Suppressor macrophage treated with lipopolysaccharide for 1 hour (primary cell): ENCODE results near the gene HPSE.

Experiments used
- DNase-seq, 3 donors: peaks; one replicate each; pipeline ENCODE4 v3.0.0-alpha.2; 2020 to 2022

Gene HPSE

GRCh38 chr4:83283181-83283580 is 51.5 kb downstream of the HPSE start:
- DNase-seq, result peak in 1 of 3 donors; percentile 10

- peak; percentile 74 to 84 (median 78) for DNase-seq
Observed at GRCh38 chr4:83282049-83282535, 52.6 kb downstream of the HPSE start.

GRCh38 chr4:83281307-83281706 is 53.3 kb downstream of the HPSE start:
- DNase-seq, result no peak

DNA sequence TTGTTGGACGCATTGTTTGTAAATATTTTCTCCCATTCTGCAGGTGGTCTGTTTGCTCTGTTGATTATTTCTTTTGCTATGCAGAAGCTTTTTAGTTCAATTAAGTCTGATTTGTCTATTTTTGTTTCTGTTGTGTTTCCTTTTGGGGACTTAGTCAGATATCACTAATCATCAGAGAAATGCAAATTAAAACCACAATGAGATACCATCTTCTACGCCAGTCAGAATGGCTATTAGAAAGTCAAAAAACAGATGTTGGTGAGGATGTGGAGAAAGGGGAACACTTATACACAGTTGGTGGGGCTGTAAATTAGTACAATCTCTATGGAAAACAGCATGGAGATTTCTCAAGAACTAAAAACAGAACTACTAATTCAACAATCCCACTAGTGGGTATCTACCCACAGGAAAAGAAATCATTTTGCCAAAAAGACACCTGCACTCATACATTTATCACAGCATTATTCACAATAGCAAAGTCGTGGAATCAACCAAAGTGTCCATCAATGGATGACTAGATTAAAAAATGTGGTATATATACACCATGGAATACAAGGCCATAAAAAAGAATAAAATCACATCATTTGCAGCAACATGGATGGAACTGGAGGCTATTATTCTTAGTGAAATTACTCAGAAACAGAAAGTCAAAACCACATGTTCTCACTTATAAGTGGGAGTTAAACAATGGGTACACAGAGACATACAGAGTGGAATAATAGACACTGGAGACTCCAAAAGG is 58.2 kb downstream of the HPSE start:
- DNase-seq, result no peak

GRCh38 chr4:83273926-83274325 is 60.7 kb downstream of the HPSE start:
- peak in 2 of 3 donors; percentile 42 to 56 for DNase-seq

- peak; percentile 43 to 87 (median 72) for DNase-seq
Observed at GRCh38 chr4:83272900-83273299, 61.7 kb downstream of the HPSE start.

- DNase-seq, result no peak
Observed at GRCh38 chr4:83269256-83269655, 65.4 kb downstream of the HPSE start.

DNA sequence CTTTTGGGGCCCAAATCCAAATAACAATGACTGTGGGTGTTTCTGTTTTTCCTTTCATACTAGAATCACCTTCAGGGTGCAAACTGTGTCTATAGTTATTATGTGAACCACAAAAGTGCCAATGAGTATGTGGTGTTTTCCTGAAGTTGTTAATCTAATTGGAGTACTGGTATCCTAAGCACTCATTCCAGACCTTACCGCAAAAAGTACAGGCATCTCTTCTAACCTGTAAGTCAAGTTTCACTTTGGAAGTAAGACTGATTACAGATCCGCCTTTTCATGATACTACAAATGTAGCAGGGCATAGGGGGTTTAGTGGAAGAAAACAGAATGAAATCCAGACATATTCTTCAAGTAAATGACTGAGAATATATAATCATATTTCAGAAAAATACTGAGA is 66.2 kb downstream of the HPSE start:
- no peak for DNase-seq

DNA sequence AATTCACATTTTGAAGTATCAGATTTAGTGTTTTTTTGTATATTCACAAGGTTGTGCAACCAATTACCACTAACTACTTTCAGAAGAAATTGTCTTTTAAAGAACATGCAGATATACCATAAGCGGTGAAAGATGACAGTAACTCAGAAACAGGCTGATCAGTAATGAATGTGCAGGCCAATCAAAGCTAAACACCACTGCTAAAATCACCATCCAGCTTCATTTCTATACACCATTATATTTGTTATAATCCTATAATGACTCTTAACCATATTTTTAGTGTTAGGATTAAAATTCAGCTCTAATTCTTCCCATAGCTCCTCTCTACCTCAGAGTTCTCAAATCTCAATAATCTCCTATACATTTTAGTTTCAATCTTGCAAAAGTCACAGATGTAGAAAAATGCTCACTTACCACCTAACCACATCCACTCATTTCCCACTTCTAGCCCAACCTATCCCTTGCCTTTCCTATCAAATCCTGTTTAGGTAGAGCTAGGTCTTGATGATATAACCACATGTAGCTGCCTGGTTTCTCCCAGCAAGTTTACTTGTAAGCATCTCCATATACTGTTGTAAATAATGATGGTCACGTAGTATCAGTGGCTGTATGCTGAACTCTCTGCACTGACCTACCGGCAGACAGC is 66.7 kb downstream of the HPSE start:
- DNase-seq, result no peak

DNA sequence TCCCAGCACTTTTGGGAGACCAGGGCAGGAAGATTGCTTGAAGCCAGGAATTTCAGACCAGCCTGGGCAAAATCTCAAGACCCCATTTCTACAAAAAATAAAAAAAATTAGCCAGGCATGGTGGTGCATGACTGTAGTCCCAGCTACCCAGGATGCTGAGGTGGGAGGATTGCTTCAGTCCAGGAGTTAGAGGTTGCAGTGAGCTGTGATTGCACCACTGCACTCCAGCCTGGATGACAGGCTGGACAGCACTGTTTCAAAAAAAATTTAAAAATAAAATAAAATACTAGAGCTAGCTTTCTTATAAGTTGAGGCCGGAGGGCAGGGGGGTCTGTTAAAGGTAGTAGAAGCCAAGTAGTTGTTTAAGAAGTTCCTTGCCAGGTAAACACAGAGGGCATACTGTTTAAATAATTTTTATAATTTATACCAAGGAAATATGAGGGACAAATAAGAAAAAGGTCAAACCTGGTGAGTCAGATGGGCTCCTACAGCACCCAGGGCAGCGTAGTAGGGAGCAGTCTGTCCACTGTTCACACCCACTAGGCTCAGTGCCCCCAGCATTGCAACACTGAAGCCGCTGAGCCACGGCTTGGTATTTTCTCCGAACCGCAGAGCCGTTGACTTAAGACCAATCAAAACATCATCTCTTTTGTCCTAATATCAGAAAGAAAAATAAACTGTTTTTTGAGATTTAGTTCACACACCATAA is 67.4 kb downstream of the HPSE start:
- DNase-seq, result peak; percentile 39 to 47 (median 41)

DNA sequence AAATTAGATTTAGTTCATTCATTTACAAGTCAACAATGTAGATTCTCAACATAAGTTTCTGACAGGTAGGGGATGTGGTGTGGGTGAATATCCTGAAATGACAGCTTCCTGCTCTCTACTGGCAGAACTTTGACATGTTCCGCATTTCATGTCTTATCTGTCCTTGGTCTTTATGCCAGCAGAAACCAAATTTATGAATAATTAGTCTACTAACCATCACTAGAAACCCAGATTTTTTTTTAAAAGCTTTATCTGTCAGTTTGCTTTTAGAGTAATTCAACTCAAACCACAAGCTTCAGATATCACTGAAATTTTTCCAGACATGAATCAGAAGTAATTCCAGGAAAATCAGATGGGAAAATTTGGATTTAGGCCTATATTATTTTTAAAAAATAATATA is 68.0 kb downstream of the HPSE start:
- no peak for DNase-seq

GRCh38 chr4:83263106-83263505 is 71.5 kb downstream of the HPSE start:
- DNase-seq, result no peak

DNA sequence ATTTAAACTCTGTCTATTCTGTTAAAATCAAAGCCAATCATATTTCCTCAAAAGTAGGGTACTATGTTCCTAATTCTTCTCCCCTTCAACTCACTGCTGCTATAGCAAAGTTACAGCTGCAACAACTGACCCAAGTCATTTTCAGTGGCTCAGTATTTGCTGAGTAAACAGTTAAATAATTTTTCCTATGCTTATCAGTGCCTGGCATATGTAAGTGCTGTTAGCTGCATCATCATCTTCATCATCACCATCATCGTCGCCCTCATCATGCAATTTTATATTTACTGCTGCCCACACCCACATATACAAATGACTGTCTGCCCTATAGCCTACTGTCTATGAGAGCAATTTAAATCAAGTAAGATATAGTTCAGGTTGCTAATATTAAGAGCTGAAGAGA is 72.0 kb downstream of the HPSE start:
- DNase-seq, result no peak

DNA sequence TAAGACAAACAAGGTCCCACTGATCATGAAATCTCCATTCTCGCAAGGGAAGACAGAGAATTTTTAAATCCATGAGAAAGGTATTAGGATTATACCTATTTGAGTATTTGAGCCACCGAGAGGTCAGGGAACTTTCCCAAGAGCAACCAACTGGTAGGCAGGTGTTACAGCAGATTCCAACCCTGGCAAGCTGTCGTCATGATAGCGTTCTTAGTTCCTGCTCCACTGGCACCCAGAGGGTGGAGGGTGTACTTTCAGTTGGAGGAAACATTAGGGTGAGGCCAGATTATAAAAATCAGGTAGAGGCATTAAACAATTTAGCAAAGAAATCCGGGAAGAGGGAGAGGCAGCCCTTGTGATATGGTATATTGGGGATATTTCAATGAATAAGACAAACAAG is 73.3 kb downstream of the HPSE start:
- no peak for DNase-seq

- no peak for DNase-seq
Observed at GRCh38 chr4:83259586-83259985, 75.1 kb downstream of the HPSE start.

DNA sequence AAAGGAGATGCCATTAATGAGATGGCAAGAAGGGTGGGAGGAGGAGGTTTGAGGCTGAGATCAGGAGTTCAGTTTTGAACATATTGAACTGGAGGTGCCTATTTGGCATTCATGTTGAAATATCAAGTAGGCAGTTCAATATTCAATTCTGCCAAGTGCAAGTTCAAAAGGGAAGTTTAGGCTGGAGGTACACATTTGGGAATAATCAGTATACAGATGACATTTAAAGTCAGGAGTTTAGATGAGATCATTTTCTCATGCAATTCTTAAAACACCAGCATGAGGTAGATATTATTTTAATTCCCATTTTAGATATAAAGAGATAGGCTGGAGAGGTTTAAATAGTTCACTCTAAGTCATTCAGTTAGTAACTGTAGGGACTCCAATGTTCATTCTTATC is 76.2 kb downstream of the HPSE start:
- peak in 2 of 3 donors; percentile 34 to 48 for DNase-seq

- no peak for DNase-seq
Observed at GRCh38 chr4:83257811-83258210, 76.8 kb downstream of the HPSE start.

DNA sequence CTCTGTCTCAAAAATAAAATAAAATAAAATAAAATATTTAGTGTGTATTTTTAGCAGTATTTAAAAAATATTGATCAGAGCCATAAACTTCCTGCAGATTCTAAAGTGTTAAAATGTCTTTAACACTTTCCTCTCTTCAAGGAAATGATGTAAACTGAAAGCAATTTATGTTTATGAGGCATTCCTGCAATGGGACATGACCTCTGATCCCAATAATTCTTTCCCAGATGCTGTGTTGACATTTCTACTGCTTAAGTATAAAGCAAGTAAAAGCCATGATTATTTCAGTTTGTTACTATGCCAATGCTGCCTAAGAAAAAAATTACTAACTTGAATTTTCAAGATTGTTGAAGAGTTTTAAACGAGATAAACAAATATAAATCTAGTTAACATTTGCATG is 79.1 kb downstream of the HPSE start:
- no peak for DNase-seq

DNA sequence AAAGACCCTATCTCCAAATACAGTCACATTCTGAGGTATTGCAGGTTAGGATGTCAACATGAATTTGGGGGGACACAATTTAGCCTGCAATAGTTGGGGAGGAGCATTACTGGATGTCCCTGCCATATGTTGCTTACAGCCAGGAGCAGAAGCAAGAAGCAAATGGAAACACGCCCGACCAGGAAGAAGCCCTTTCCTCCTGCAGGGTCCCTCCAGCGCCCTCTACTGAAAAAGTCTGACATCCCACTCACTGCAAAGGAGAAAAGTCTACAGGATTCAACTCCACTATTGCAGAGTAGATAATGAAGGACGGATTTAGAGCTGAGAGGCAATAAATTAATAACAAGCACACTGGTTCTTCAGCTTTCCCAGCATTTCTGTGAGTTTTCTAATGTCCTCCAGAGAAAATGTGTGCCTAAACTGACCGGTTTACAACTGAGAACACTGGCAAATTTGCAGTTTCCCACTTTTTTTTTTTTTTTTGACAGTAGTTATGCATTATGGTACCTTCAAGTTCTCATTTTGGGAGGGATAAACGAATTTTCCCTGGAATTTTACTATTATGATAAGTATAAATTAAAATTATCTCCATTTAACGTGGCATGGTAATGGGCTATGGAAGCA is 81.8 kb downstream of the HPSE start:
- peak; percentile 81 to 88 (median 83) for DNase-seq

- DNase-seq, result no peak
Observed at GRCh38 chr4:83251447-83251830, 83.2 kb downstream of the HPSE start.

GRCh38 chr4:83250687-83251446 is 83.8 kb downstream of the HPSE start:
- DNase-seq, result no peak

DNA sequence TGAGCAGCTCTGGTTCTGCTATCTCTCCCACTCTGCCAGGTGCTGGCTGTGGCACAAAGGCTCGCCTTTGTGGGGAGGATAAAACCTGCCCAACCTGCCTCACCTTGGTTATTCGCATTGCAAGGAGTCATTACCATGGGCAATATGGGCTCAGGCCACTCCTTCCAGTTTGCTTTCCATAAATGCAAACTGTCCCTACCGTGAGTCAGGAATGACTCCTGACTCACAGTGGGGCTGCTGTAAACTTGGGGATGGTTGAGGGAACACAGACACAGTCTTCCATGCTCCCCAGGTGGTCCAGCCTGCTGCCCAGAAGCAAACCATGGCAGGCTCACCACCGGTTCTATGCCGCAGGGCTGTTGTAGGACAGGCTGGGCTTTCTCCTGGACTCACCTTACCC is 86.2 kb downstream of the HPSE start:
- DNase-seq, result no peak
